GM23248 (cell line): Measurements from ENCODE around the gene FBXO47. TPM values are rescaled to one million over a fixed set of nuclear protein-coding genes. Genes with fewer than 3 reads are reported as not detected.
"Not testable (repeated sequence)": the region's sequence is repeated elsewhere in the genome, so short reads cannot be mapped to it uniquely, and the experiment has no call there.

Experiments
- DNase-seq: peaks from one replicate; pipeline ENCODE4 v3.0.0-alpha.2; 2015
- H2AFZ ChIP-seq: fragments of 200-600 bp; sonication (generic); 2 replicates; pipeline ENCODE4 v1.6.1; 2016; ENCODE audit warnings: antibody characterized with exemption
- H3F3A ChIP-seq: fragments of 200-600 bp; sonication (generic); 2 replicates; pipeline ENCODE4 v1.6.1; 2016; ENCODE audit warnings: mild to moderate bottlenecking, antibody characterized with exemption, mixed run types; ENCODE audit not compliant: insufficient read depth
- H3K27ac ChIP-seq: fragments of 200-600 bp; sonication (generic); 2 replicates; pipeline ENCODE4 v1.5.1; 2016; ENCODE audit warnings: mild to moderate bottlenecking
- H3K27me3 ChIP-seq: fragments of 200-600 bp; sonication (generic); replicated peaks from 2 replicates; pipeline ENCODE4 v1.6.1; 2016; ENCODE audit warnings: mild to moderate bottlenecking; ENCODE audit not compliant: insufficient read depth
- H3K36me3 ChIP-seq: fragments of 200-600 bp; sonication (generic); 2 replicates; pipeline ENCODE4 v1.6.1; 2016; ENCODE audit warnings: low read depth, mild to moderate bottlenecking
- H3K4me1 ChIP-seq: fragments of 200-600 bp; sonication (generic); 2 replicates; pipeline ENCODE4 v1.6.1; 2016; ENCODE audit warnings: mild to moderate bottlenecking; ENCODE audit not compliant: insufficient read depth
- H3K4me2 ChIP-seq: fragments of 200-600 bp; sonication (generic); one replicate; pipeline ENCODE4 v1.6.1; 2016; ENCODE audit warnings: mild to moderate bottlenecking; ENCODE audit not compliant: unreplicated experiment
- H3K4me3 ChIP-seq: fragments of 200-600 bp; sonication (generic); 2 replicates; pipeline ENCODE4 v1.5.1; 2016; ENCODE audit warnings: mild to moderate bottlenecking
- H3K79me2 ChIP-seq: fragments of 200-600 bp; sonication (generic); 2 replicates; pipeline ENCODE4 v1.6.1; 2016; ENCODE audit warnings: mild to moderate bottlenecking; ENCODE audit not compliant: insufficient read depth
- H3K9ac ChIP-seq: fragments of 200-600 bp; sonication (generic); 2 replicates; pipeline ENCODE4 v1.6.1; 2016; ENCODE audit warnings: mild to moderate bottlenecking
- H3K9me2 ChIP-seq: fragments of 200-600 bp; sonication (generic); 2 replicates; pipeline ENCODE4 v1.6.1; 2016; ENCODE audit warnings: mixed run types, mild to moderate bottlenecking, moderate library complexity; ENCODE audit not compliant: insufficient read depth
- H3K9me3 ChIP-seq: fragments of 200-600 bp; sonication (generic); one replicate; pipeline ENCODE4 v1.6.1; 2017; ENCODE audit warnings: low read depth
- H4K20me1 ChIP-seq: fragments of 200-600 bp; sonication (generic); 2 replicates; pipeline ENCODE4 v1.6.0; 2016; ENCODE audit not compliant: insufficient read depth
- EZH2 ChIP-seq: fragments of 200-600 bp; sonication (generic); IDR thresholded peaks from 2 replicates; pipeline ENCODE4 v1.6.1; 2018; ENCODE audit warnings: antibody characterized with exemption, mild to moderate bottlenecking; ENCODE audit not compliant: insufficient read depth, poor library complexity, severe bottlenecking
- EZH2phosphoT487 ChIP-seq: fragments of 200-600 bp; sonication (generic); IDR thresholded peaks from 2 replicates; pipeline ENCODE4 v1.6.1; 2018; ENCODE audit warnings: antibody characterized with exemption, moderate library complexity, mild to moderate bottlenecking, low read depth; ENCODE audit not compliant: insufficient read depth
- WGBS, 2 experiments: methylation state at CpG; one replicate each; pipeline ENCODE4 v1.1.6; 2015 to 2017; ENCODE audit warnings: low lambda C conversion rate in 2 of 2, low coverage in 1 of 2; ENCODE audit errors: missing lambda C conversion rate in 2 of 2; 5-methylcytosine and 5-hydroxymethylcytosine counted together
- in situ Hi-C: fragments of 300-500 bp; cut with MboI; formaldehyde crosslinking; loops from 2 replicates; pipeline ENCODE4 v1.15.0; 2020
- polyA plus RNA-seq: library from polyadenylated mRNA; unstranded; fragments of >200 nt; fragmentation: Nextera tagmentation; extraction: Ambion mirVana; gene quantifications from 2 replicates; pipeline ENCODE4 v1.2.1, GENCODE V29; 2016
- total RNA-seq: library from RNA; depleted of rRNA; stranded (reverse); fragments of >200 nt; shearing (Covaris generic); gene quantifications from 2 replicates; pipeline ENCODE4 v1.2.3, GENCODE V29; 2014

FBXO47 gene
- total and polyA plus RNA-seq, 2 experiments from 2014 or later: under 0.01 TPM; not detected in 1

- Histone ChIP-seq H3K4me3 (no peak overlapping the region), H3K79me2 (peaks cover 72% of the 10 kb centered on the region), H3F3A (peaks cover 26% of the 10 kb centered on the region), H2AFZ (no peak overlapping the region), H3K9me3 (no peaks in the 10 kb centered on the region), H3K27me3 (no peaks in the 10 kb centered on the region), H3K4me2 (no peak overlapping the region), H3K4me1 (no peaks in the 10 kb centered on the region), H3K27ac (no peak overlapping the region), H3K36me3 (peaks cover 47% of the 10 kb centered on the region), H3K9ac (no peak overlapping the region), H4K20me1 (no peaks in the 10 kb centered on the region), H3K9me2 (no peaks in the 10 kb centered on the region)
- in situ Hi-C loops: no loop called here
- TF ChIP-seq EZH2phosphoT487: no peak
- WGBS, 2 experiments: 78 to 80% methylated on average over 19 to 20 of the region's 20 CpGs
- no peak for DNase-seq
Measured at GRCh38 chr17:38914741-38915638, 52.2 kb downstream of the FBXO47 start.

DNA sequence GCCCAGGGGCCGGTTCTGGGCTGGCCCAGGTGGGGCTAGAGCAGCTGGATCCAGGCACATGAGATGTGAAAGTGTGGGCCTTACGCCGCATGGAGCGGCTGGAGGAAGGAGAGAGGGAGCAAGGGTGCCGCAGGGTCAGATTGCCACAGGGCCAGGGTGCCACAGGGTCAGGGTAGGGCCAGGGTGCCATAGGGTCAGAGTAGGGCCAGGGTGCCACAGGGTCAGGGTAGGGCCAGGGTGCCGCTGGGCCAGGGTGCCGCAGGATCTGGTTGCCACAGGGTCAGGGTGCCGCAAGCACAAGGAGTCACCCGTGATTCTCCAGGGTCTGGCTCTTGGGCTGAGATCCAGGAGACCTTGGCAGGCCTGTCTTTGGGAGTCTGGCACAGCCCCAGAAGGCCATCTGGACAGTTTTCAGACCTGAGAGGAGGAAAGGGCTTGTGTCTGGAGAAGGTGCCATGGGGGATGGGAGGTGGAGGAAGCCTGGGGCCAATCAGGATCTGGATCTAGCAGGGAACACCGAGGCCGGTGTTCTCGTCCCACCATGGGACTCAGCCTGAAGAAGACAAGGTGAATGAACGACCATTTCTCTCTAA, 54.9 kb downstream of the FBXO47 start:
- H3K79me2 ChIP-seq: peaks cover 99% of the 10 kb centered on the region
- 0 out of 2 replicates have a peak, but pooled peaks cover 5% of the 10 kb centered on the region for H4K20me1 ChIP-seq
- H3K4me1 ChIP-seq: no peaks in the 10 kb centered on the region
- H3K9me2 ChIP-seq: no peaks in the 10 kb centered on the region
- H2AFZ ChIP-seq: no peak overlapping the region
- H3K4me2 ChIP-seq: no peak overlapping the region
- in situ Hi-C loops: no loop called here
- H3K27ac ChIP-seq: no peak overlapping the region
- 72% methylated on average over 12 to 13 of the region's 13 CpGs for WGBS, 2 experiments
- H3K9ac ChIP-seq: no peak overlapping the region
- no peak overlapping the region for H3K4me3 ChIP-seq
- peaks cover 27% of the 10 kb centered on the region for H3F3A ChIP-seq
- H3K9me3 ChIP-seq: no peaks in the 10 kb centered on the region
- TF ChIP-seq EZH2phosphoT487: no peak
- no peak for TF ChIP-seq EZH2
- no peak for DNase-seq
- no peaks in the 10 kb centered on the region for H3K27me3 ChIP-seq
- peaks cover 38% of the 10 kb centered on the region for H3K36me3 ChIP-seq

DNA sequence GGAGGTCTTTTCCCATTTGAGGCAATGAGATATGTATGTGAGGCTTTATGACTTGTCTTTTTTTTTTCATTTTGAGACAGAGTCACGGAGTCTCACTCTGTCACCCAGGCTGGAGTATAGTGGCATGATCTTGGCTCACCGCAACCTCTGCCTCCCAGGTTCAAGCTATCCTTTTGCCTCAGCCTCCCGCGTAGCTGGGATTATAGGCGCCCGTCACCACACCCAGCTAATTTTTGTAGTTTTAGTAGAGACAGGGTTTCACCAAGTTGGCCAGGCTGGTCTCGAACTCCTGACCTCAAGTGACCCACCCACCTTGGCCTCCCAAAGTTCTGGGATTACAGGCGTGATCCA, 55.5 kb downstream of the FBXO47 start:
- 95 to 97% methylated on average over 8 of the region's 8 CpGs for WGBS, 2 experiments
- H3K4me1 ChIP-seq, H3K27me3 ChIP-seq, H3K4me2 ChIP-seq, in situ Hi-C loops, H2AFZ ChIP-seq, H3K9ac ChIP-seq, DNase-seq, H3K9me2 ChIP-seq, H3K27ac ChIP-seq, H3K4me3 ChIP-seq, H3K9me3 ChIP-seq: not testable (repeated sequence)
- Histone ChIP-seq H4K20me1 (peaks cover 11% of the 10 kb centered on the region; the same call in 1 of the 2 replicates), H3K79me2 (peaks cover 99% of the 10 kb centered on the region), H3K36me3 (peaks cover 35% of the 10 kb centered on the region), H3F3A (peaks cover 21% of the 10 kb centered on the region)

- Histone ChIP-seq H3K4me1 (no peaks in the 10 kb centered on the region), H3K27ac (no peak overlapping the region), H3K9me2 (no peaks in the 10 kb centered on the region), H3K79me2 (peaks cover 100% of the 10 kb centered on the region), H3K9ac (no peak overlapping the region), H3K9me3 (no peaks in the 10 kb centered on the region), H3K4me2 (no peak overlapping the region), H3F3A (peaks cover 16% of the 10 kb centered on the region; the same call in 1 of the 2 replicates), H4K20me1 (peaks cover 13% of the 10 kb centered on the region; the same call in 1 of the 2 replicates), H3K36me3 (peaks cover 30% of the 10 kb centered on the region), H3K27me3 (no peaks in the 10 kb centered on the region), H2AFZ (no peak overlapping the region), H3K4me3 (no peak overlapping the region)
- TF ChIP-seq EZH2phosphoT487 (no peak), EZH2 (no peak)
- in situ Hi-C loops: no loop called here
- 73 to 75% methylated on average over 10 of the region's 10 CpGs for WGBS, 2 experiments
- no peak for DNase-seq
Measured at GRCh38 chr17:38911081-38911730, 56.0 kb downstream of the FBXO47 start.
